Parathyroid adenoma (tissue), 2 donors: ENCODE results near the gene NAP1L1.

Experiments used
- H2AFZ ChIP-seq: fragments of 300-600 bp; sonication (generic); one replicate; pipeline ENCODE4 v1.7.0; 2017; ENCODE audit warnings: antibody characterized with exemption, mild to moderate bottlenecking
- H3K27ac ChIP-seq: fragments of 300-600 bp; sonication (generic); one replicate; pipeline ENCODE4 v1.7.0; 2017
- H3K27me3 ChIP-seq: fragments of 300-600 bp; sonication (generic); one replicate; pipeline ENCODE4 v1.7.0; 2017; ENCODE audit warnings: low read length; ENCODE audit not compliant: control insufficient read depth, insufficient read depth
- H3K36me3 ChIP-seq: fragments of 300-600 bp; sonication (generic); one replicate; pipeline ENCODE4 v1.7.0; 2017; ENCODE audit warnings: low read length; ENCODE audit not compliant: control insufficient read depth, insufficient read depth
- H3K4me1 ChIP-seq: fragments of 300-600 bp; sonication (generic); one replicate; pipeline ENCODE4 v1.7.0; 2017; ENCODE audit warnings: control low read depth
- H3K4me2 ChIP-seq: fragments of 300-600 bp; sonication (generic); one replicate; pipeline ENCODE4 v1.7.0; 2017; ENCODE audit warnings: low read length
- H3K4me3 ChIP-seq: fragments of 300-600 bp; sonication (generic); one replicate; pipeline ENCODE4 v1.7.0; 2017; ENCODE audit warnings: low read depth, low read length
- H3K79me2 ChIP-seq: fragments of 300-600 bp; sonication (generic); one replicate; pipeline ENCODE4 v1.7.0; 2017; ENCODE audit warnings: control low read depth
- H3K9ac ChIP-seq: fragments of 300-600 bp; sonication (generic); one replicate; pipeline ENCODE4 v1.7.0; 2017; ENCODE audit warnings: mild to moderate bottlenecking
- H3K9me3 ChIP-seq: fragments of 300-600 bp; sonication (generic); one replicate; pipeline ENCODE4 v1.7.0; 2017; ENCODE audit warnings: low read length; ENCODE audit not compliant: control insufficient read depth
- TF ChIP-seq, protein P1 (sequence below): fragments of 300-600 bp; sonication (generic); IDR thresholded peaks from one replicate; pipeline ENCODE4 v1.7.0; 2017; ENCODE audit warnings: antibody characterized with exemption, mild to moderate bottlenecking
- donor health status: primary hyperparathyroidism.

The NAP1L1 gene

GRCh38 chr12:76101739-76102385 is 17.4 kb upstream of the NAP1L1 start:
- no peaks in the 10 kb centered on the region for H3K79me2 ChIP-seq
- no peak overlapping the region for H3K9ac ChIP-seq
- no peaks in the 10 kb centered on the region for H3K9me3 ChIP-seq
- H3K36me3 ChIP-seq, result no peaks in the 10 kb centered on the region
- no peak overlapping the region for H3K27ac ChIP-seq
- no peaks in the 10 kb centered on the region for H3K27me3 ChIP-seq
- no peak overlapping the region for H3K4me2 ChIP-seq
- TF ChIP-seq, protein P1, sequence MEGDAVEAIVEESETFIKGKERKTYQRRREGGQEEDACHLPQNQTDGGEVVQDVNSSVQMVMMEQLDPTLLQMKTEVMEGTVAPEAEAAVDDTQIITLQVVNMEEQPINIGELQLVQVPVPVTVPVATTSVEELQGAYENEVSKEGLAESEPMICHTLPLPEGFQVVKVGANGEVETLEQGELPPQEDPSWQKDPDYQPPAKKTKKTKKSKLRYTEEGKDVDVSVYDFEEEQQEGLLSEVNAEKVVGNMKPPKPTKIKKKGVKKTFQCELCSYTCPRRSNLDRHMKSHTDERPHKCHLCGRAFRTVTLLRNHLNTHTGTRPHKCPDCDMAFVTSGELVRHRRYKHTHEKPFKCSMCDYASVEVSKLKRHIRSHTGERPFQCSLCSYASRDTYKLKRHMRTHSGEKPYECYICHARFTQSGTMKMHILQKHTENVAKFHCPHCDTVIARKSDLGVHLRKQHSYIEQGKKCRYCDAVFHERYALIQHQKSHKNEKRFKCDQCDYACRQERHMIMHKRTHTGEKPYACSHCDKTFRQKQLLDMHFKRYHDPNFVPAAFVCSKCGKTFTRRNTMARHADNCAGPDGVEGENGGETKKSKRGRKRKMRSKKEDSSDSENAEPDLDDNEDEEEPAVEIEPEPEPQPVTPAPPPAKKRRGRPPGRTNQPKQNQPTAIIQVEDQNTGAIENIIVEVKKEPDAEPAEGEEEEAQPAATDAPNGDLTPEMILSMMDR, result no peak
- H2AFZ ChIP-seq, result no peak overlapping the region
- H3K4me3 ChIP-seq, result no peak overlapping the region
- no peaks in the 10 kb centered on the region for H3K4me1 ChIP-seq

DNA sequence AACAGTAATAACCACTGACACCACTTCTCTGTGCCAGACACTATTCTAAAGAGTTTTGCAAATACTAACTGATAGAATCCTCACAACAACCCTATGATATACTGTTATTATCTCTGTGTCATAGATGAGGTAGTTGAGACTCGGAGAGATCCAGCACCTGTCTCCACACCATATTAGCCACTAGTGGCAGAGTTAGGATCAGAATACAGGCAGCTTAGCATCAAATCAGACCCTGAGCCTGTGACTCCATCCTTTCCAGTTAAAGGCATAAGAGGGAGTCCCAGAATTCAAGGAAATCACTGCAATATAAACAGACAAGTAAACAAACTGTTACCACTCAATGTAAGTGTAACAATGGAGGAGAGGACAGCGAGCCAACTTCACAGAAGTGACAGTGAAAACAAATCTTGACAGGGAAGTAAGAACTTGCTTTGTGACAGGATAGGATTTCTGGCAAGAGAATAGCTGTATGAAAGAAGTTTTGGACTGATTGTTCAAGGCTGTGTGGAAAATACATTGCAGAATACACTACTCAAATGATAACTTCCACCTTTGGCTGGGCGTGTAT is 11.7 kb upstream of the NAP1L1 start:
- Histone ChIP-seq H3K79me2 (no peaks in the 10 kb centered on the region), H3K4me3 (no peak overlapping the region), H3K27me3 (no peaks in the 10 kb centered on the region), H3K9ac (no peak overlapping the region), H3K4me1 (no peaks in the 10 kb centered on the region), H2AFZ (no peak overlapping the region), H3K27ac (no peak overlapping the region), H3K9me3 (no peaks in the 10 kb centered on the region), H3K4me2 (no peak overlapping the region), H3K36me3 (no peaks in the 10 kb centered on the region)
- TF ChIP-seq, protein P1, result no peak

DNA sequence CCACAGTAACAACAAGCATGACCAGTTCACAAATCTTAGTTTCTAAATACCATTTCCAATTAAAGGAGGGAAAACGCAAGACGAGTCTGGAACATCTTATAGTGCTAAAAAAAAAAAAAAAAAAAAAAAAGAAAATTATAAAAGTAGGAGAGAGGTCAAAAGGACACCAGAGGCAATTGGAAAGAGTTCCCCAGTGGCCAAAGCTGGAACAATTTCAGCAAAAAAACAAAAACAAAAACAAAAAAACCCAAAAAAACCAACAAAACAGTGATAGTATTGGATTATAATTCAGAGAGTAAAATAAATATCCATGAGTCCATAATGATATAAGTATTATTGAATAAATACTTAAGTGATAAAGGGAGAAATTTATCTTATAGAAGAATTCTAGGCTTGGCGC is 10.3 kb upstream of the NAP1L1 start:
- Histone ChIP-seq H3K4me2 (no peak overlapping the region), H3K27me3 (no peaks in the 10 kb centered on the region), H3K27ac (no peak overlapping the region), H3K79me2 (no peaks in the 10 kb centered on the region), H3K4me3 (no peak overlapping the region), H3K36me3 (no peaks in the 10 kb centered on the region), H3K9me3 (no peaks in the 10 kb centered on the region), H3K4me1 (no peaks in the 10 kb centered on the region), H2AFZ (no peak overlapping the region), H3K9ac (no peak overlapping the region)
- TF ChIP-seq, protein P1, result no peak

DNA sequence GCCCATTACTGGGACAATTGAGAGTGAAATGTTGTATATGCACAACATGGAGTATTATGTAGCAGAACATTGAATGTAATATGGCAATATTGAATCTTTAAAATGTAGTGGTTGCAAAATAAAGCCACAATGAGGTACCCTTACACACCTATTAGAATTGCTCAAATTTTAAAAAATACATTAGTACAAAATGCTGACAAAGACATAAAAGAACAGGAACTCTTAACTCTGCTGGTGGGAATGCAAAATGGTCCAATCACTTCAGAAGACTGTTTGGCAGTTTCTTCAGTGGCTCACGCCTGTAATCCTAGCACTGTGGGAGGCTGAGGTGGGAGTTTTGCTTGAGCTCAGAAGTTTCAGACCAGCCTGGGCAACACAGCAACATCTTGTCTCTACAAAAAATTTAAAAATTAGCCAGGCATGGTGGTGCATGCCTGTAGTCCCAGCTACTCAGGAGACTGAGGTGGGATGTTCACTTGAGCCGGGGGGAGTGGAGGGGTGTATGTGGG is 6.8 kb upstream of the NAP1L1 start:
- TF ChIP-seq, protein P1, result no peak
- Histone ChIP-seq H3K36me3 (no peaks in the 10 kb centered on the region), H3K4me2 (no peak overlapping the region), H3K27me3 (no peaks in the 10 kb centered on the region), H3K9me3 (no peaks in the 10 kb centered on the region), H3K4me1 (no peaks in the 10 kb centered on the region), H3K27ac (no peak overlapping the region), H3K4me3 (no peak overlapping the region), H3K9ac (no peak overlapping the region), H3K79me2 (no peaks in the 10 kb centered on the region), H2AFZ (no peak overlapping the region)

DNA sequence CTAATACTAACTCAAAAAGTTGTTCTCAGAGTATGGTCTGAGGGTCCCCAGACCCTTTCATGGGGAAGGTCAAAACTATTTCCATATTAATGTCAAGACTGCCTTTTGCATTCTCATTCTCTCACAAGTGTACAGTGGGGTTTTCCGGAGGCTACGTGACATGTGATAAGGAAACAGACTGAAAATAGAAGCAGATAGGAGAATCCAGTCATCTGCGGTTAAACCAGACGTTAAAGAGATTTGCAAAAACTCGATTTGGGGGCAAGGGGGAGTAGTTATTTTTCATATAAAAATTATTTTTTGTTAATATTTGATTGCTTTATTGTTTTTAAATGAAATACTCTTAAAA is 1.0 kb upstream of the NAP1L1 start:
- Histone ChIP-seq H3K27ac (peak overlapping the region; percentile 95), H3K4me3 (peak overlapping the region; percentile 85), H3K4me1 (no peaks in the 10 kb centered on the region), H2AFZ (peak overlapping the region; percentile 97), H3K27me3 (no peaks in the 10 kb centered on the region), H3K79me2 (peaks cover 22% of the 10 kb centered on the region), H3K36me3 (no peaks in the 10 kb centered on the region), H3K9ac (no peak overlapping the region), H3K9me3 (no peaks in the 10 kb centered on the region), H3K4me2 (peak overlapping the region; percentile 95)
- TF ChIP-seq, protein P1, result no peak
